A673 (cell line): ENCODE measurements around the gene LRCH2. TPM values are rescaled to one million over a fixed set of nuclear protein-coding genes. Genes with fewer than 3 reads are reported as not detected.

Source experiments
- BruUV-seq: library from RNA; stranded (reverse); fragments of 400-500 nt; replicated peaks from 2 replicates; lab custom pipeline; 2021; lab: Mats Ljungman, UMichigan
- CTCF ChIA-PET: fragments of 300-600 bp; sonication (Branson Sonifier 250); formaldehyde crosslinking; loops from one replicate; lab custom pipeline; 2022; ENCODE audit warnings: antibody characterized with exemption; lab: Charles Lee
- POLR2A ChIA-PET: fragments of 300-600 bp; sonication (Branson Sonifier 250); formaldehyde crosslinking; loops from one replicate; lab custom pipeline; 2022; ENCODE audit warnings: antibody characterized with exemption; ENCODE audit not compliant: low non-redundant PET; lab: Charles Lee
- DNase-seq: peaks from one replicate; pipeline ENCODE4 v3.0.0-alpha.2; 2015; ENCODE audit warnings: low spot score
- H3K27ac ChIP-seq: fragments of 200-600 bp; sonication (generic); 2 replicates; pipeline ENCODE4 v1.5.1; 2016; ENCODE audit warnings: mixed run types, low read depth, mild to moderate bottlenecking, mixed read lengths, antibody characterized with exemption, low read length; ENCODE audit not compliant: poor library complexity, severe bottlenecking
- H3K27me3 ChIP-seq: fragments of 200-600 bp; sonication (generic); replicated peaks from 2 replicates; pipeline ENCODE4 v1.6.1; 2017; ENCODE audit warnings: mixed run types, low read depth, mild to moderate bottlenecking, mixed read lengths, antibody characterized with exemption, low read length; ENCODE audit not compliant: insufficient read depth, poor library complexity
- H3K36me3 ChIP-seq: fragments of 200-600 bp; sonication (generic); 2 replicates; pipeline ENCODE4 v1.6.1; 2016; ENCODE audit warnings: mixed run types, mild to moderate bottlenecking, mixed read lengths, antibody characterized with exemption, low read length; ENCODE audit not compliant: insufficient read depth, poor library complexity, severe bottlenecking
- H3K4me1 ChIP-seq: fragments of 200-600 bp; sonication (generic); 2 replicates; pipeline ENCODE4 v1.6.1; 2017; ENCODE audit warnings: mixed run types, mild to moderate bottlenecking, mixed read lengths, antibody characterized with exemption, low read length; ENCODE audit not compliant: insufficient read depth, poor library complexity, severe bottlenecking
- H3K4me3 ChIP-seq: fragments of 200-600 bp; sonication (generic); 2 replicates; pipeline ENCODE4 v1.5.1; 2016; ENCODE audit warnings: low read depth, mixed run types, mild to moderate bottlenecking, mixed read lengths, low read length; ENCODE audit not compliant: poor library complexity, severe bottlenecking
- H3K9me3 ChIP-seq: fragments of 200-600 bp; sonication (generic); 2 replicates; pipeline ENCODE4 v1.6.1; 2016; ENCODE audit warnings: mixed run types, low read depth, mild to moderate bottlenecking, mixed read lengths, antibody characterized with exemption, low read length; ENCODE audit not compliant: poor library complexity, severe bottlenecking
- EZH2 ChIP-seq: fragments of 200-600 bp; sonication (generic); IDR thresholded peaks from 2 replicates; pipeline ENCODE4 v1.6.1; 2017; ENCODE audit warnings: borderline replicate concordance, low read depth, mild to moderate bottlenecking, mixed read lengths, antibody characterized with exemption, low read length; ENCODE audit not compliant: poor library complexity, severe bottlenecking
- intact Hi-C: fragments of 100-400 bp; cut with micrococcal nuclease; formaldehyde crosslinking; loops from one replicate; pipeline ENCODE4 v1.10.0; 2022; ENCODE audit not compliant: unreplicated experiment
- total RNA-seq: library from RNA; stranded (reverse); gene quantifications from 2 replicates; pipeline ENCODE4 v1.2.3, GENCODE V29; 2021
- TF ChIP-seq, protein P1 (sequence below): fragments of 300-800, 200-600 bp; sonication (generic); conservative IDR thresholded peaks from 2 replicates; pipeline ENCODE4 v1.5.1; 2017; ENCODE audit warnings: low read depth, mild to moderate bottlenecking, antibody characterized with exemption, low read length, moderate library complexity, mixed read lengths

The LRCH2 gene
- total RNA-seq, 1 experiment from 2014 or later = 4.2 TPM

- Histone ChIP-seq H3K27me3 (peaks cover 4% of the 10 kb centered on the region), H3K36me3 (no peaks in the 10 kb centered on the region), H3K27ac (no peak overlapping the region), H3K4me1 (no peaks in the 10 kb centered on the region), H3K4me3 (no peak overlapping the region), H3K9me3 (no peaks in the 10 kb centered on the region)
- TF ChIP-seq, protein P1, sequence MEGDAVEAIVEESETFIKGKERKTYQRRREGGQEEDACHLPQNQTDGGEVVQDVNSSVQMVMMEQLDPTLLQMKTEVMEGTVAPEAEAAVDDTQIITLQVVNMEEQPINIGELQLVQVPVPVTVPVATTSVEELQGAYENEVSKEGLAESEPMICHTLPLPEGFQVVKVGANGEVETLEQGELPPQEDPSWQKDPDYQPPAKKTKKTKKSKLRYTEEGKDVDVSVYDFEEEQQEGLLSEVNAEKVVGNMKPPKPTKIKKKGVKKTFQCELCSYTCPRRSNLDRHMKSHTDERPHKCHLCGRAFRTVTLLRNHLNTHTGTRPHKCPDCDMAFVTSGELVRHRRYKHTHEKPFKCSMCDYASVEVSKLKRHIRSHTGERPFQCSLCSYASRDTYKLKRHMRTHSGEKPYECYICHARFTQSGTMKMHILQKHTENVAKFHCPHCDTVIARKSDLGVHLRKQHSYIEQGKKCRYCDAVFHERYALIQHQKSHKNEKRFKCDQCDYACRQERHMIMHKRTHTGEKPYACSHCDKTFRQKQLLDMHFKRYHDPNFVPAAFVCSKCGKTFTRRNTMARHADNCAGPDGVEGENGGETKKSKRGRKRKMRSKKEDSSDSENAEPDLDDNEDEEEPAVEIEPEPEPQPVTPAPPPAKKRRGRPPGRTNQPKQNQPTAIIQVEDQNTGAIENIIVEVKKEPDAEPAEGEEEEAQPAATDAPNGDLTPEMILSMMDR = peak; percentile 58
- no peak for TF ChIP-seq EZH2
- ChIA-PET POLR2A (no interaction called here), CTCF (no interaction called here)
- BruUV-seq = no TSS peak
- peak; percentile 6 for DNase-seq
- intact Hi-C loops = loop anchor here (10.0 kb wide), 2 partner anchors 182 to 522 kb away; no protein-coding TSS in a partner anchor
Measured at GRCh38 chrX:115147220-115147619, 86.7 kb downstream of the LRCH2 start.

GRCh38 chrX:115142057-115142456, 91.8 kb downstream of the LRCH2 start:
- no peak overlapping the region for H3K27ac ChIP-seq
- no peak for DNase-seq
- ChIA-PET POLR2A (no interaction called here), CTCF (no interaction called here)
- no peaks in the 10 kb centered on the region for H3K9me3 ChIP-seq
- no TSS peak for BruUV-seq
- H3K4me3 ChIP-seq = no peak overlapping the region
- peaks cover 5% of the 10 kb centered on the region for H3K27me3 ChIP-seq
- TF ChIP-seq, protein P1 = no peak
- no peak for TF ChIP-seq EZH2
- intact Hi-C loops = loop anchor here (10.0 kb wide), 2 partner anchors 177 to 517 kb away; no protein-coding TSS in a partner anchor
- no peaks in the 10 kb centered on the region for H3K4me1 ChIP-seq
- H3K36me3 ChIP-seq = no peaks in the 10 kb centered on the region

DNA sequence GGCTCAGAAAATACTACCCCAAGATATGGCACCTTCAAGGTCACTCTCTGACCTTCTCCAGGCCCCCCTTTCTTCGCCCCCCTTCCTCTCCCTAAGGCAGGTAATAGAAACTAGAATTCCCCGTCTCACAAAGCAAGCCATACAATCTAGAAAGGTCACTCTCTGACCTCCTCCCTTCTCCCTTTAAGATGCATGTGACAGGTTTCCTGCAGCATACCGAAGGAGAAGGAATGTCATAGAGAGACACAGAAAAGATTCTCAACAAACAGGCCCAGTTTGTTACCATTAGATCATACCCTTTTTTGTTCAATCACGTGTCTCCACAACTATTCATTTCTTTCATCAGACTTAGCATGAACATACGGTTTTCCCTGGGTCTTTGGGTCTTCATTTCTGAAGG, 95.9 kb downstream of the LRCH2 start:
- Histone ChIP-seq H3K36me3 (no peaks in the 10 kb centered on the region), H3K9me3 (no peaks in the 10 kb centered on the region), H3K27me3 (peaks cover 5% of the 10 kb centered on the region), H3K4me3 (no peak overlapping the region), H3K27ac (no peak overlapping the region), H3K4me1 (no peaks in the 10 kb centered on the region)
- ChIA-PET POLR2A (no interaction called here), CTCF (no interaction called here)
- TF ChIP-seq, protein P1 = no peak
- TF ChIP-seq EZH2 = no peak
- no TSS peak for BruUV-seq
- intact Hi-C loops = no loop called here
- no peak for DNase-seq
